Measurements from ENCODE around the gene SMPDL3A. TPM values are rescaled to one million over a fixed set of nuclear protein-coding genes. Genes with fewer than 3 reads are reported as not detected.

The SMPDL3A gene
- total RNA-seq, 1 donor from 2014 or later, result 3.5 TPM

DNA sequence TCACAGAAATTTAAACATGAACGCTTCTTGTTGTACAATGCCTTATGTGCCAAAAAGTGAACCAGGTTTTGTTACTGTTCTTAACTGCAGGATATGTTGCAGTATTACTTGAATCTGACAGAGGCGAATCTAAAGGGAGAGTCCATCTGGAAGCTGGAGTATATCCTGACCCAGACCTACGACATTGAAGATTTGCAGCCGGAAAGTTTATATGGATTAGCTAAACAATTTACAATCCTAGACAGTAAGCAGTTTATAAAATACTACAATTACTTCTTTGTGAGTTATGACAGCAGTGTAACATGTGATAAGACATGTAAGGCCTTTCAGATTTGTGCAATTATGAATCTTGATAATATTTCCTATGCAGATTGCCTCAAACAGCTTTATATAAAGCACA lies 19.9 kb downstream of the SMPDL3A start:
- TF ChIP-seq, protein P1, sequence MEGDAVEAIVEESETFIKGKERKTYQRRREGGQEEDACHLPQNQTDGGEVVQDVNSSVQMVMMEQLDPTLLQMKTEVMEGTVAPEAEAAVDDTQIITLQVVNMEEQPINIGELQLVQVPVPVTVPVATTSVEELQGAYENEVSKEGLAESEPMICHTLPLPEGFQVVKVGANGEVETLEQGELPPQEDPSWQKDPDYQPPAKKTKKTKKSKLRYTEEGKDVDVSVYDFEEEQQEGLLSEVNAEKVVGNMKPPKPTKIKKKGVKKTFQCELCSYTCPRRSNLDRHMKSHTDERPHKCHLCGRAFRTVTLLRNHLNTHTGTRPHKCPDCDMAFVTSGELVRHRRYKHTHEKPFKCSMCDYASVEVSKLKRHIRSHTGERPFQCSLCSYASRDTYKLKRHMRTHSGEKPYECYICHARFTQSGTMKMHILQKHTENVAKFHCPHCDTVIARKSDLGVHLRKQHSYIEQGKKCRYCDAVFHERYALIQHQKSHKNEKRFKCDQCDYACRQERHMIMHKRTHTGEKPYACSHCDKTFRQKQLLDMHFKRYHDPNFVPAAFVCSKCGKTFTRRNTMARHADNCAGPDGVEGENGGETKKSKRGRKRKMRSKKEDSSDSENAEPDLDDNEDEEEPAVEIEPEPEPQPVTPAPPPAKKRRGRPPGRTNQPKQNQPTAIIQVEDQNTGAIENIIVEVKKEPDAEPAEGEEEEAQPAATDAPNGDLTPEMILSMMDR (conservative IDR thresholded peaks at IDR 0.05; ENCODE audit: low read depth, low read length), result no peak
- DNase-seq (ENCODE audit: low read depth), result no peak
- no peak overlapping the region for H3K4me3 ChIP-seq (ENCODE audit: low read depth, low read length)

DNA sequence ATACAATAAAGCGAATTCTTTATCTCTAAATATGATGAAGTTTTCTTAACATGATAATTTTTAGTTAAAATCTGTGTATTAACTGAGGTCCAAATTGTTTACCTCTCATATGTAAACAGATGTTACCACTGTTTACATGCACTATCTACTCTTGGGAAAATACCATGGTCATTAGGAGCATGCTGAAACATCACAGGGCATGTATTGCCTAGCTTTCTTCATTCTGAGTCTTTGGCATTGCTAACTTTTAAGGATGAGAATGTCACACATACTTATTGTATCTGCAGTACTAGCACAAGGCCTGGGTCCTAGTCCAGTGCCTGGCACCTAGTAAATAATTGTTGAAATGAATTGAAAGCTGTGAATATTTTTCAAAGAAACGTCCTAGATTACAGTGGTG lies 20.6 kb downstream of the SMPDL3A start:
- TF ChIP-seq, protein P1 (conservative IDR thresholded peaks at IDR 0.05; ENCODE audit: low read depth, low read length), result no peak
- H3K4me3 ChIP-seq (ENCODE audit: low read depth, low read length), result no peak overlapping the region
- DNase-seq (ENCODE audit: low read depth), result no peak

GRCh38 chr6:122810189-122810588 lies 21.1 kb downstream of the SMPDL3A start:
- DNase-seq (ENCODE audit: low read depth), result no peak
- no peak overlapping the region for H3K4me3 ChIP-seq (ENCODE audit: low read depth, low read length)
- TF ChIP-seq, protein P1 (conservative IDR thresholded peaks at IDR 0.05; ENCODE audit: low read depth, low read length), result no peak

GRCh38 chr6:122817358-122817757 lies 28.3 kb downstream of the SMPDL3A start:
- DNase-seq (ENCODE audit: low read depth), result no peak
- TF ChIP-seq, protein P1 (conservative IDR thresholded peaks at IDR 0.05; ENCODE audit: low read depth, low read length), result no peak
- no peak overlapping the region for H3K4me3 ChIP-seq (ENCODE audit: low read depth, low read length)

DNA sequence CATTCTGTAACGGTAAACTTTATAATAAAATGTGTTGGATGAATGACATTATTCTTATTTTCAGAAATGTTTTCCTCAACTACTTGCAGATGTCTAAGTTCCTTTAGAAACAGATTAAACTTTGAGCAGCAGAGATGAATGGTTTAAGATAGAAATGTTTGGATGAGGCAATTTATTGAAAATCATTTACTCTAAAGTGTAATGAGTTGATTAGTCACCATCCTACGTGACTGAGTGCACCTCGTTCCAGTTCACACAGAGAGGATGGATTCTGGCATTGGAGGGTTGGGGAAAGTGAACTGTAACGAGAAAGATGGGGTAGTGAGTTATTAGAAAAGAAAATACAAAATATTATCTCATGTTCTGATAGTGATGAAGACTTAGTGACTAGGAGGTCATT lies 28.7 kb downstream of the SMPDL3A start:
- TF ChIP-seq, protein P1 (conservative IDR thresholded peaks at IDR 0.05; ENCODE audit: low read depth, low read length), result no peak
- DNase-seq (ENCODE audit: low read depth), result peak; percentile 62
- H3K4me3 ChIP-seq (ENCODE audit: low read depth, low read length), result no peak overlapping the region

GRCh38 chr6:122818866-122819265 lies 29.8 kb downstream of the SMPDL3A start:
- no peak overlapping the region for H3K4me3 ChIP-seq (ENCODE audit: low read depth, low read length)
- DNase-seq (ENCODE audit: low read depth), result no peak
- TF ChIP-seq, protein P1 (conservative IDR thresholded peaks at IDR 0.05; ENCODE audit: low read depth, low read length), result no peak

DNA sequence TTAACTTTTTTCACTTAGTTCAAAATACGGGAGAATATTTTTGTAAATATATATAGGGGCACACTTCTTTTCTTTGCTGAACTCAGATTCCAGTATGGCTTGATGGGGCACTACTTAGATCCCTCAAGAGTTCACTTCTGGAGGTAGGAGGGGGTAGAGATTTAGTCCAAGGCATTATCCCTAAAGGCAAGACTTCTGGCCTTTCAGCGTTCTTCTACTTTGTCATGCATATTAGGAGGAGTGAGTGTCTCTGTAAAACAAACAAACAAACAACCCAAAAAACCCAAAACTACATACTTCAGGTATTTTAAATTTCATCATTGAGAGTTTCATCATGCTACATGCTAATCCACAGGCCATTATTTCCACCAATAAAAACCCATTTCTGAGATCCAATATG lies 32.0 kb downstream of the SMPDL3A start:
- H3K4me3 ChIP-seq (ENCODE audit: low read depth, low read length), result no peak overlapping the region
- TF ChIP-seq, protein P1 (conservative IDR thresholded peaks at IDR 0.05; ENCODE audit: low read depth, low read length), result no peak
- DNase-seq (ENCODE audit: low read depth), result no peak
